NT2/D1 (cell line): ENCODE measurements around the gene IGSF6.

Experiments
- SUZ12 ChIP-seq: IDR thresholded peaks from 2 replicates; pipeline ENCODE4 v1.6.1; 2011; ENCODE audit not compliant: insufficient read length, insufficient read depth; ENCODE audit errors: extremely low read depth
- YY1 ChIP-seq: IDR thresholded peaks from 2 replicates; pipeline ENCODE4 v1.6.1; 2011; ENCODE audit not compliant: insufficient read length, insufficient read depth

DNA sequence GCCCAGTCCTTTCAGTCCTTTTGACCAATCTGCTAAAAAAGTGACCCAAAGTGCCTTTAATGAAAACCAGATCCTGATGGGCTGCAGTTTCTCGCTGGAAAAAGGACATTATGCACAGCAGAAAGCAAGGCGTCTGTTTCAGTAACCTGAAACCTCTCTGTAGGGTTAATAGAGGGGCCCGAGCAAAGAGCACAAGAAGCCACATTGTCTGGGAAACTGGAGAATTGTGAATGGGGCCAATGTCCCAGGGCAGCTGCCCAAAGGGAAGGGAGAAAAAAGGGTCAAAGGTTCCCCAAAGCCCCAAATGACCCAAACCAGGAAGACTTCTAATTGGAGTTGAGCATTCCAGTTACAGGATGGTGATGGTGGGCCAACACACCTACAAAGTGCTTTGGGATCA, 14.4 kb upstream of the IGSF6 start:
- no peak for TF ChIP-seq SUZ12
- TF ChIP-seq YY1: no peak
